ENCODE results near the gene ANKS1B.
A peak's percentile ranks its signal among the peaks of the same experiment; 100 is the strongest.
"Not testable (repeated sequence)": the region's sequence is repeated elsewhere in the genome, so short reads cannot be mapped to it uniquely, and the experiment has no call there.

The ANKS1B gene

GRCh38 chr12:98997899-98998298 lies 986.8 kb downstream of the ANKS1B start:
- no peak for DNase-seq

GRCh38 chr12:98990648-98991047 lies 994.1 kb downstream of the ANKS1B start:
- peak in 1 of 3 experiments; percentile 14 for DNase-seq

- no peak for DNase-seq
Measured at GRCh38 chr12:98985156-98985555, 999.6 kb downstream of the ANKS1B start.

GRCh38 chr12:98983647-98984046 lies 1001.1 kb downstream of the ANKS1B start:
- no peak for DNase-seq

- DNase-seq: no peak
Measured at GRCh38 chr12:98980508-98980907, 1004.2 kb downstream of the ANKS1B start.

GRCh38 chr12:98977186-98977585 lies 1007.5 kb downstream of the ANKS1B start:
- DNase-seq: no peak

GRCh38 chr12:98974767-98975381 lies 1009.9 kb downstream of the ANKS1B start:
- no peak for DNase-seq

GRCh38 chr12:98973395-98973794 lies 1011.3 kb downstream of the ANKS1B start:
- DNase-seq: no peak

- DNase-seq: no peak
Measured at GRCh38 chr12:98970950-98971349, 1013.8 kb downstream of the ANKS1B start.

GRCh38 chr12:98970210-98970609 lies 1014.5 kb downstream of the ANKS1B start:
- no peak for DNase-seq

- no peak for DNase-seq
Measured at GRCh38 chr12:98968896-98969295, 1015.8 kb downstream of the ANKS1B start.

- not testable (repeated sequence) for DNase-seq
Measured at GRCh38 chr12:98957135-98957534, 1027.6 kb downstream of the ANKS1B start.

GRCh38 chr12:98955284-98955683 lies 1029.5 kb downstream of the ANKS1B start:
- peak in 2 of 3 experiments; percentile 11 to 59 for DNase-seq

GRCh38 chr12:98954506-98954905 lies 1030.2 kb downstream of the ANKS1B start:
- peak in 1 of 3 experiments; percentile 12 for DNase-seq

- DNase-seq: no peak
Measured at GRCh38 chr12:98951406-98951805, 1033.3 kb downstream of the ANKS1B start.

GRCh38 chr12:98948343-98948949 lies 1036.3 kb downstream of the ANKS1B start:
- DNase-seq: no peak

GRCh38 chr12:98945864-98946263 lies 1038.9 kb downstream of the ANKS1B start:
- DNase-seq: no peak

GRCh38 chr12:98939926-98940325 lies 1044.8 kb downstream of the ANKS1B start:
- no peak for DNase-seq

GRCh38 chr12:98939350-98939749 lies 1045.4 kb downstream of the ANKS1B start:
- DNase-seq: peak in 1 of 3 experiments; percentile 29

- no peak for DNase-seq
Measured at GRCh38 chr12:98935847-98936246, 1048.9 kb downstream of the ANKS1B start.

GRCh38 chr12:98922871-98923270 lies 1061.9 kb downstream of the ANKS1B start:
- no peak for DNase-seq

GRCh38 chr12:98918176-98918863 lies 1066.4 kb downstream of the ANKS1B start:
- DNase-seq: no peak

GRCh38 chr12:98916106-98916505 lies 1068.6 kb downstream of the ANKS1B start:
- no peak for DNase-seq

- no peak for DNase-seq
Measured at GRCh38 chr12:98912401-98912974, 1072.2 kb downstream of the ANKS1B start.
